Subcutaneous adipose tissue (tissue), 4 donors: ENCODE measurements around the gene MED20. TPM values are rescaled to one million over a fixed set of nuclear protein-coding genes. Genes with fewer than 3 reads are reported as not detected.

Source experiments
- total RNA-seq, 4 donors: library from RNA; depleted of rRNA; stranded (reverse); fragments of >200 nt; gene quantifications; one replicate each; pipeline ENCODE4 v1.1.0, GENCODE V29; 2016
- TF ChIP-seq, protein P1 (sequence below): fragments of 450-650 bp; IDR thresholded peaks from one replicate; pipeline ENCODE4 v1.5.1; 2016; ENCODE audit warnings: low read depth, mild to moderate bottlenecking, control low read depth, antibody characterized with exemption, moderate library complexity

The MED20 gene
- total RNA-seq, 4 donors from 2014 or later: 5.8 to 12.9 (median 10.4) TPM

GRCh38 chr6:41895300-41896233 lies 25.4 kb downstream of the MED20 start, which contains the start of gene USP49:
Gene USP49, minus strand, starts transcription at chr6:41895375. Its CDS starts 88,392 bp downstream, at chr6:41806983.
- TF ChIP-seq, protein P1, sequence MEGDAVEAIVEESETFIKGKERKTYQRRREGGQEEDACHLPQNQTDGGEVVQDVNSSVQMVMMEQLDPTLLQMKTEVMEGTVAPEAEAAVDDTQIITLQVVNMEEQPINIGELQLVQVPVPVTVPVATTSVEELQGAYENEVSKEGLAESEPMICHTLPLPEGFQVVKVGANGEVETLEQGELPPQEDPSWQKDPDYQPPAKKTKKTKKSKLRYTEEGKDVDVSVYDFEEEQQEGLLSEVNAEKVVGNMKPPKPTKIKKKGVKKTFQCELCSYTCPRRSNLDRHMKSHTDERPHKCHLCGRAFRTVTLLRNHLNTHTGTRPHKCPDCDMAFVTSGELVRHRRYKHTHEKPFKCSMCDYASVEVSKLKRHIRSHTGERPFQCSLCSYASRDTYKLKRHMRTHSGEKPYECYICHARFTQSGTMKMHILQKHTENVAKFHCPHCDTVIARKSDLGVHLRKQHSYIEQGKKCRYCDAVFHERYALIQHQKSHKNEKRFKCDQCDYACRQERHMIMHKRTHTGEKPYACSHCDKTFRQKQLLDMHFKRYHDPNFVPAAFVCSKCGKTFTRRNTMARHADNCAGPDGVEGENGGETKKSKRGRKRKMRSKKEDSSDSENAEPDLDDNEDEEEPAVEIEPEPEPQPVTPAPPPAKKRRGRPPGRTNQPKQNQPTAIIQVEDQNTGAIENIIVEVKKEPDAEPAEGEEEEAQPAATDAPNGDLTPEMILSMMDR: no peak

DNA sequence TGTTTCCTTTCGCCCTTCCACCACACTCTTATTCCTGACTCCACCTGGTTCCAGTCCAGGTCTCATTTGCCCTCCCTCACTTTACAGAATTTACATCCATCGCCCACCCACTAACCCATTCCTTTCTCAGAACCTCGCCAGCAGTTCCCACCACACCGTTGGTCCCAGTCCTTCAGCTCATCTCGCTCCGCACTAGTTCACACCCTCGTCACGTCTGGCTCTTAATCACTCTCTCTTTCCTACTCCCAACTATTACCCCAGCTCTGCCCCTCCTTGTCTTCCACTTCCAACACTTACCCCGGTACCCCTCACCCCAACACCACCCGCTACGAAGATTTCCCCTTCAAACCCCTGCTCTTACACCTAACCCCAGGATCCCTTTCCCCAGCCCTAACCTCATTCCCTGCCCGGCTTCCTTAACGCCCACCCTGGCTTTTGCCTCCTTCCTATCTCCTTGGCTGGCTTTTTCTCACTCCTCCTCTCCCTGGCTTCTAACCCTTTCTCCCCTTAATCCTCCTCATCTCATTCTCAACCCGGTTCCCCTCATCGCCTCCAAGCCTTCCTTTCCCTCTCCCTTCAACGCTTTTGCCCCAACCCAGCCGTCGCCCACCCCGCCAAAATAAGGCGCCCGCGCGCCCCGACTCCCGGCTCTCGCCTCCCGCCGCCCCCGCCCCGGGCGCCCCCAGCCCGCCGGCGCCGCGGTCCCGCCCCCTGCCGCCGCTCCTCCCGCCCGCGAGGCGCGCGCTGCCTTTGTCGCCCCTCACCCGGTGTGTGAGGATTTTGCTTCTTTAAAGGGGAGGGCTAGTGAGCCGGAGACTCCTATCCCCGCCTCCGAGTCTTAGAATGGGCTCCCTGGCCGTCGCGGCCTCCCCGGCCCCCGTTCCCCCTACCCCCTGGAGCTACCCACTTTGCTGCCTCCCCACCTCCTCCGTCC lies 26.3 kb downstream of the MED20 start:
- TF ChIP-seq, protein P1: no peak

DNA sequence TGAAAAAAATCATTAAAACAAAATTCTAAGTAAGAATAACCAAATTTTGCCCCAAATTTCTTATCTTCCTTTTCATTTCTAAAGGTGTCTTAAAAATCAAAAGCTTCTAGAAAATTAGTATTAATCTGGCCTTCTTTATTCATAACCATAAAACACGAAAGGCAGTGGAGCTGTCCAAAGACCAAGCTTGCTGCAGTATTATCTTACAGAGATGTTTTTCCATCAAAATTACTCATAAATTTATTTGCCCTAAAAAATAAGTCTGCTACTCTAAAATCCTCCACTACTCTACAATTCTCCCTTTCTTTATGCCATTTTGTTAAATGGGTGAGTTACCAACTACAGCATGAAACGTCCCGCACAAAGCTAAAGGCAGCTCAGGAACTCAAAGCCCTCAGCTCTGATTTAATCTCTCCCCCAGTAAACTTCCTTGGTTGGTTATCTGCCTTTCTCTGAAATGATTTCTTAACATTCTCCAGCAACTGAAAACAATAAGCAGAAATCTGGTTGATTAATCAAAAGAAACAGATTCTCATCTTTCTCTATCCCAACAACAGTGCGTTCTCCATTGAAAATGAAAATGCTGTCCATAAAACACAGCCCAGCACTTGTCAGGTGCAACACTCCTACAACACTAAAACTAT lies 27.9 kb downstream of the MED20 start:
- TF ChIP-seq, protein P1: no peak

- TF ChIP-seq, protein P1: no peak
Measured at GRCh38 chr6:41887331-41887751, 33.6 kb downstream of the MED20 start.

DNA sequence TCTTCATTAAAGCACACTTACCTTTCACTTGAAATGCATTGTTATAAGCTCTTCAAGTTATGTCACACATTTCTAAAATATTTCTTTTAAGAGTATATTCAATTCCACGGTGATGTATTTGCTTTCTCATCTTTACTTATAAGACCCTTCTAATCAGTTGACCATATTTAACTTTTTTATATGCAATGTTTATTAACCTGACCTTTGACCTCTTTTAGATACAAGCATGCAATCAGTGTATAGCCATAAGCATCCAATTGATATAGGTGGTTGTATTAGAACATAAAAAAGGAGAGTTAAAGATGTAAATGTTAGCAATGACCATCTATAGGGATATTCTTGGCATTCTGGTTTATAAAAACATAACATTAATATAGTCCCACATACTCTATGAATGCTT lies 35.0 kb downstream of the MED20 start:
- TF ChIP-seq, protein P1: no peak

- TF ChIP-seq, protein P1: no peak
Measured at GRCh38 chr6:41884957-41885356, 36.0 kb downstream of the MED20 start.
